ACC112 (cell line): ENCODE data around the gene SYT7.

ENCODE experiments used
- H2AFZ ChIP-seq: fragments of 200-600 bp; sonication (generic); one replicate; pipeline ENCODE4 v1.6.0; 2017; ENCODE audit warnings: antibody characterized with exemption, low read length; ENCODE audit not compliant: unreplicated experiment
- H3K27ac ChIP-seq: fragments of 200-600 bp; sonication (generic); 2 replicates; pipeline ENCODE4 v1.5.1; 2014; ENCODE audit warnings: low read depth, mild to moderate bottlenecking, antibody characterized with exemption, low read length, moderate library complexity
- H3K27me3 ChIP-seq: fragments of 200-600 bp; sonication (generic); 2 replicates; pipeline ENCODE4 v1.6.1; 2014; ENCODE audit warnings: mild to moderate bottlenecking, antibody characterized with exemption, low read length, moderate library complexity, mixed read lengths; ENCODE audit not compliant: insufficient read depth
- H3K36me3 ChIP-seq: fragments of 200-600 bp; sonication (generic); 2 replicates; pipeline ENCODE4 v1.6.1; 2016; ENCODE audit warnings: mild to moderate bottlenecking, antibody characterized with exemption, low read length, moderate library complexity, mixed read lengths; ENCODE audit not compliant: insufficient read depth
- H3K4me1 ChIP-seq: fragments of 200-600 bp; sonication (generic); one replicate; pipeline ENCODE4 v1.6.1; 2016; ENCODE audit warnings: low read length, mixed read lengths; ENCODE audit not compliant: insufficient read depth, unreplicated experiment, control insufficient read depth
- H3K4me3 ChIP-seq: fragments of 200-600 bp; sonication (generic); 2 replicates; pipeline ENCODE4 v1.5.1; 2014; ENCODE audit warnings: mild to moderate bottlenecking, low read depth, low read length
- H3K79me2 ChIP-seq: fragments of 200-600 bp; sonication (generic); one replicate; pipeline ENCODE4 v1.6.0; 2016; ENCODE audit warnings: low read length; ENCODE audit not compliant: control insufficient read depth, unreplicated experiment, insufficient read depth

Gene SYT7

GRCh38 chr11:61526956-61527731 lies 53.7 kb downstream of the SYT7 start:
- H3K79me2 ChIP-seq, result no peaks in the 10 kb centered on the region
- H3K4me1 ChIP-seq, result no peaks in the 10 kb centered on the region
- H3K4me3 ChIP-seq, result no peak overlapping the region
- no peak overlapping the region for H3K27ac ChIP-seq
- H2AFZ ChIP-seq, result no peak overlapping the region
- H3K27me3 ChIP-seq, result peaks cover 9% of the 10 kb centered on the region; the same call in 1 of the 2 replicates
- H3K36me3 ChIP-seq, result no peaks in the 10 kb centered on the region

- H3K27me3 ChIP-seq, result peaks cover 9% of the 10 kb centered on the region; the same call in 1 of the 2 replicates
- no peaks in the 10 kb centered on the region for H3K4me1 ChIP-seq
- H3K36me3 ChIP-seq, result no peaks in the 10 kb centered on the region
Measured at GRCh38 chr11:61526229-61526628, 54.6 kb downstream of the SYT7 start.

GRCh38 chr11:61524963-61525587 lies 55.8 kb downstream of the SYT7 start:
- H3K27me3 ChIP-seq, result peaks cover 9% of the 10 kb centered on the region; the same call in 1 of the 2 replicates
- no peaks in the 10 kb centered on the region for H3K79me2 ChIP-seq
- no peaks in the 10 kb centered on the region for H3K4me1 ChIP-seq
- no peak overlapping the region for H2AFZ ChIP-seq
- H3K27ac ChIP-seq, result no peak overlapping the region
- H3K36me3 ChIP-seq, result no peaks in the 10 kb centered on the region
- H3K4me3 ChIP-seq, result no peak overlapping the region

More at GRCh38 chr11:61526229-61526628, 54.6 kb downstream of the SYT7 start:
- Histone ChIP-seq H3K4me3 (no peak overlapping the region), H2AFZ (no peak overlapping the region), H3K79me2 (no peaks in the 10 kb centered on the region), H3K27ac (no peak overlapping the region)

GRCh38 chr11:61524446-61524845 lies 56.4 kb downstream of the SYT7 start:
- Histone ChIP-seq H3K27me3 (peaks cover 9% of the 10 kb centered on the region; the same call in 1 of the 2 replicates), H3K4me3 (no peak overlapping the region), H3K36me3 (no peaks in the 10 kb centered on the region), H3K4me1 (no peaks in the 10 kb centered on the region), H2AFZ (no peak overlapping the region), H3K79me2 (no peaks in the 10 kb centered on the region), H3K27ac (no peak overlapping the region)

- Histone ChIP-seq H3K36me3 (no peaks in the 10 kb centered on the region), H2AFZ (no peak overlapping the region), H3K4me3 (no peak overlapping the region), H3K79me2 (no peaks in the 10 kb centered on the region), H3K27me3 (peaks cover 9% of the 10 kb centered on the region; the same call in 1 of the 2 replicates), H3K27ac (no peak overlapping the region), H3K4me1 (no peaks in the 10 kb centered on the region)
Measured at GRCh38 chr11:61522881-61523280, 58.0 kb downstream of the SYT7 start.

- no peak overlapping the region for H2AFZ ChIP-seq
- no peaks in the 10 kb centered on the region for H3K36me3 ChIP-seq
- H3K79me2 ChIP-seq, result no peaks in the 10 kb centered on the region
- peaks cover 5% of the 10 kb centered on the region for H3K4me1 ChIP-seq
- H3K27ac ChIP-seq, result no peak overlapping the region
- no peak overlapping the region for H3K4me3 ChIP-seq
- no peaks in the 10 kb centered on the region for H3K27me3 ChIP-seq
Measured at GRCh38 chr11:61518032-61518795, 62.7 kb downstream of the SYT7 start.

GRCh38 chr11:61516675-61517572 lies 64.0 kb downstream of the SYT7 start:
- Histone ChIP-seq H3K4me3 (peak overlapping the region; percentile 35; the same call in 1 of the 2 replicates), H3K36me3 (no peaks in the 10 kb centered on the region), H3K27me3 (no peaks in the 10 kb centered on the region), H3K27ac (no peak overlapping the region), H2AFZ (no peak overlapping the region), H3K79me2 (no peaks in the 10 kb centered on the region), H3K4me1 (peaks cover 5% of the 10 kb centered on the region)

- H3K4me3 ChIP-seq, result no peak overlapping the region
- H2AFZ ChIP-seq, result no peak overlapping the region
Measured at GRCh38 chr11:61516191-61516590, 64.7 kb downstream of the SYT7 start.

GRCh38 chr11:61515686-61516085 lies 65.2 kb downstream of the SYT7 start:
- no peak overlapping the region for H3K4me3 ChIP-seq
- H3K4me1 ChIP-seq, result peaks cover 5% of the 10 kb centered on the region
- no peaks in the 10 kb centered on the region for H3K27me3 ChIP-seq
- H2AFZ ChIP-seq, result no peak overlapping the region
- no peaks in the 10 kb centered on the region for H3K36me3 ChIP-seq
- no peak overlapping the region for H3K27ac ChIP-seq
- H3K79me2 ChIP-seq, result no peaks in the 10 kb centered on the region

More at GRCh38 chr11:61516191-61516590, 64.7 kb downstream of the SYT7 start:
- Histone ChIP-seq H3K27me3 (no peaks in the 10 kb centered on the region), H3K4me1 (peaks cover 5% of the 10 kb centered on the region), H3K36me3 (no peaks in the 10 kb centered on the region), H3K79me2 (no peaks in the 10 kb centered on the region), H3K27ac (no peak overlapping the region)
